ENCODE results near the gene PHF2.

PHF2 gene

GRCh38 chr9:93585259-93585658 lies 8.9 kb downstream of the PHF2 start:
- Histone ChIP-seq H3K36me3 (ENCODE audit: control insufficient read depth, insufficient read depth, low read length) (no peaks in the 10 kb centered on the region), H3K27me3 (replicated peaks; ENCODE audit: control insufficient read depth, insufficient read depth, low read length) (no peaks in the 10 kb centered on the region), H3K4me3 (replicated peaks; ENCODE audit: low read depth, low read length) (no peak overlapping the region)
- DNase-seq (ENCODE audit: extremely low read depth, insufficient read length) = no peak
- TF ChIP-seq, protein P1, sequence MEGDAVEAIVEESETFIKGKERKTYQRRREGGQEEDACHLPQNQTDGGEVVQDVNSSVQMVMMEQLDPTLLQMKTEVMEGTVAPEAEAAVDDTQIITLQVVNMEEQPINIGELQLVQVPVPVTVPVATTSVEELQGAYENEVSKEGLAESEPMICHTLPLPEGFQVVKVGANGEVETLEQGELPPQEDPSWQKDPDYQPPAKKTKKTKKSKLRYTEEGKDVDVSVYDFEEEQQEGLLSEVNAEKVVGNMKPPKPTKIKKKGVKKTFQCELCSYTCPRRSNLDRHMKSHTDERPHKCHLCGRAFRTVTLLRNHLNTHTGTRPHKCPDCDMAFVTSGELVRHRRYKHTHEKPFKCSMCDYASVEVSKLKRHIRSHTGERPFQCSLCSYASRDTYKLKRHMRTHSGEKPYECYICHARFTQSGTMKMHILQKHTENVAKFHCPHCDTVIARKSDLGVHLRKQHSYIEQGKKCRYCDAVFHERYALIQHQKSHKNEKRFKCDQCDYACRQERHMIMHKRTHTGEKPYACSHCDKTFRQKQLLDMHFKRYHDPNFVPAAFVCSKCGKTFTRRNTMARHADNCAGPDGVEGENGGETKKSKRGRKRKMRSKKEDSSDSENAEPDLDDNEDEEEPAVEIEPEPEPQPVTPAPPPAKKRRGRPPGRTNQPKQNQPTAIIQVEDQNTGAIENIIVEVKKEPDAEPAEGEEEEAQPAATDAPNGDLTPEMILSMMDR (IDR thresholded peaks at IDR 0.05; ENCODE audit: insufficient read depth, low read length, poor library complexity, severe bottlenecking) = no peak

GRCh38 chr9:93585695-93586094 lies 9.3 kb downstream of the PHF2 start:
- DNase-seq (ENCODE audit: extremely low read depth, insufficient read length) = no peak
- TF ChIP-seq, protein P1 (IDR thresholded peaks at IDR 0.05; ENCODE audit: insufficient read depth, low read length, poor library complexity, severe bottlenecking) = no peak
- Histone ChIP-seq H3K27me3 (replicated peaks; ENCODE audit: control insufficient read depth, insufficient read depth, low read length) (no peaks in the 10 kb centered on the region), H3K4me3 (replicated peaks; ENCODE audit: low read depth, low read length) (no peak overlapping the region), H3K36me3 (ENCODE audit: control insufficient read depth, insufficient read depth, low read length) (no peaks in the 10 kb centered on the region)

DNA sequence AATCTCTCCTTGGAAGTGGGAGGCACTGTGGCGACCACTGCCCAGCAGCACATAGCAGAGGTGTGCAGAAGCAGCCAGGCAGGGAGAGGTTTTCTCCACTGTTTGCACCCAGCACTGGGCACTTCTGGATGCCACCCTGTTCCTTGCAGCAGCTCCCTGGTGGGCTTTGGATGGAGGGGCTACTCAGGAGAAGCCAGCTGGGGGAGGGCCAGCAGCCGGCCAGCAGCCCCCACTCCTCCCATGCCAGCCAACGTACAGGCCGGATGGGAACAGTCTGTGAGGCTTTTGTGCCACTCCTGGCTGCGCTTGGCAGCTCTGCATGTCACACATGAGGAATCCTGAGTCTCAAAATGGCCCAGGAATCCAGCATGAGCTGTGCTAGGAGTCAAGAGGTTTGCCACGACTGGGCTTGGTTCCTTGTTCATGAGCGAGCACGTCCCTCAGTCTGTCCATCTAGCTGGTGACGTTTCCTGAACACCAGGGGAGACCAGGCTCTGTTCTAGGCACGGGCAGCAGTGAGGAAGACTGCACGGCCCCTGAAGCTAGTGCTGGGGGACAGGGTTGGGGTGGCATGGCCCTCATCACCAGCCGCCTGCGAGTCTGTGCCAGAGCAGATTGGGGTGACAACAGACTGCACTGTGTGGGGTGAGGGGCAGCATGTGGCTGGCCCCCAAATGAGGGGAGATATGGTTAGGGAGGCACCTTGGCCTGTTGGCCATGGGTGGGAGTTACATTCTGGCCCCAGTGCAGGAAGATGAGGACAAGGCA lies 10.1 kb downstream of the PHF2 start:
- no peaks in the 10 kb centered on the region for H3K27me3 ChIP-seq (replicated peaks; ENCODE audit: control insufficient read depth, insufficient read depth, low read length)
- no peak for DNase-seq (ENCODE audit: extremely low read depth, insufficient read length)
- no peak overlapping the region for H3K4me3 ChIP-seq (replicated peaks; ENCODE audit: low read depth, low read length)
- TF ChIP-seq, protein P1 (IDR thresholded peaks at IDR 0.05; ENCODE audit: insufficient read depth, low read length, poor library complexity, severe bottlenecking) = no peak
- no peaks in the 10 kb centered on the region for H3K36me3 ChIP-seq (ENCODE audit: control insufficient read depth, insufficient read depth, low read length)

DNA sequence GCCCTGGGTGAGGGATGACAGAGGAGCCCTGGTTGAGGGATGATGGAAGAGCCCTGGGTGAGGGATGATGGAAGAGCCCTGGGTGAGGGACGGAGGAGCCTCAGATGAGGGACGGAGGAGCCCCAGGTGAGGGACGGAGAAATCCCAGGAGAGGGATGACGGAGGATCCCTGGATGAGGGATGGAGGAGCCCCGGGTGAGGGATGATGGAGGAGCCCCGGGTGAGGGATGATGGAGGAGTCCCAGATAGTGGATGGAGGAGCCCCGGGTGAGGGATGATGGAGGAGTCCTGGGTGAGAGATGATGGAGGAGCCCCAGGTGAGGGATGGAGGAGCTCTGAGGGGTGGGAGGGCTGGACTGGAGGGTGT lies 10.9 kb downstream of the PHF2 start:
- TF ChIP-seq, protein P1 (IDR thresholded peaks at IDR 0.05; ENCODE audit: insufficient read depth, low read length, poor library complexity, severe bottlenecking) = no peak
- H3K4me3 ChIP-seq (replicated peaks; ENCODE audit: low read depth, low read length) = no peak overlapping the region
- H3K27me3 ChIP-seq (replicated peaks; ENCODE audit: control insufficient read depth, insufficient read depth, low read length) = no peaks in the 10 kb centered on the region
- no peak for DNase-seq (ENCODE audit: extremely low read depth, insufficient read length)
- H3K36me3 ChIP-seq (ENCODE audit: control insufficient read depth, insufficient read depth, low read length) = no peaks in the 10 kb centered on the region

DNA sequence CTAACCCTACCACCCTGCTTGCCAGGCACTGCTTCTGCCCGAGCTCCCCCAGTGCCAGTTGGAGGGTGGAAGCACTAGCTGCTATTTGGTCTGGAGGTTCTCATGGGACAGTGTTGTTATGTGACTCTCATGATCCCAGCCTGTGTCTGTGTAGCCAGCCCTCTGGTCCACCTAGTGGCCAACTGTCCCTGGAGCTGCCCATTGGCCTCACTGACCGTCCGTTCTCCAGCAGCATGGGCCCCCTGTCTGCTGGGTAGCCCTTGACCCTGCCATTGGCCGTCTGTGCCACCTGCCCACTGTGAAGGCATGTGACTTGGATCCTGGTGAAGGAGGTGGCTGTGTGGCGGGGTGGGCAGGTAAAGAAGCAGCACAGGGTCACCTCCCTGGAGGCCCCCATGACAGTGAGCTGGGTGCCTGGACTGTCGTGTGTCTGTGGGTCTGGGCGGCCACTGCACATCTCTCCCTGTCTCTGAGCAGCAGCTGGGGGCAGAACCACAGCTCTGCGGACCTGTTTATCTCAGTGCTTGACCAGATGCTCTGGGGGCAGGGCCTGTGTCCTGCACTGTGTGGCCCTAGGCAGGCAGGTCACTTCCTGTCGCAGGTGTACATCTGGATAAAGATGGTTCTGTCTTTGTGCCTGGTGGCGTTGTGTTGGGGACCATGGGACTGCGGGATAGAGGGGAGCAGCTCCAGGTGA lies 11.4 kb downstream of the PHF2 start:
- TF ChIP-seq, protein P1 (IDR thresholded peaks at IDR 0.05; ENCODE audit: insufficient read depth, low read length, poor library complexity, severe bottlenecking) = no peak
- Histone ChIP-seq H3K4me3 (replicated peaks; ENCODE audit: low read depth, low read length) (no peak overlapping the region), H3K36me3 (ENCODE audit: control insufficient read depth, insufficient read depth, low read length) (no peaks in the 10 kb centered on the region), H3K27me3 (replicated peaks; ENCODE audit: control insufficient read depth, insufficient read depth, low read length) (no peaks in the 10 kb centered on the region)
- no peak for DNase-seq (ENCODE audit: extremely low read depth, insufficient read length)
